ENCODE data around the gene FBXO42. TPM values are rescaled to one million over a fixed set of nuclear protein-coding genes. Genes with fewer than 3 reads are reported as not detected.

FBXO42 gene
- total and polyA plus RNA-seq, 2 of the 8 experiments (the other 6 are each of a cell fraction or from before 2014, with no cell fraction given) = 15.1 to 17.0 TPM

DNA sequence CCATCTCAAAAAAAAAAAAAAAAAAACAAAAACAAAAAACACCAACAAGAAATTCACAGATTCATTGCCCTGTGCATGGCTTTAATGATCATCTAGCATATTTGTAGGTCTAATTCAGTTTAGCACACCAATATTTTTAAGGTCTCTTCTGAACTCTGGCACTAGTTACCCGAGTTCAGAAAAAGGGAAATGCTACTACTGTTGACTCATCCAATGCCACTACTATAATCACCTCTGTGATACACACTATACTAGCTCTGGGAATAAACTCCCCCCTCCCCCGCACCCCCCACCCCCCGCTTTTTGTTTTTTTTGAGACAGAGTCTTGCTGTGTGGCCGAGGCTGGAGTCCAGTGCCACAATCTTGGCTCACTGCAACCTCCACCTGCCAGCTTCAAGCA, 55.6 kb downstream of the FBXO42 start:
- Histone ChIP-seq H3K4me2 (ENCODE audit: insufficient read depth in 1 of 2, low read depth in 2 of 2, low read length in 2 of 2) (no peak overlapping the region), H2BK5ac (ENCODE audit: low read depth, low read length) (no peak overlapping the region), H2AK5ac (ENCODE audit: low read depth, low read length) (no peak overlapping the region), H2AFZ (ENCODE audit: low read length) (no peak overlapping the region), H2BK20ac (ENCODE audit: low read length) (no peak overlapping the region), H3K4me1 (replicated peaks in 1 of 4; ENCODE audit: control insufficient read depth in 3 of 4, insufficient read depth in 4 of 4, low read length in 3 of 4) (peaks cover 0 to 3% (median 0%) of the 10 kb centered on the region in 4 experiments; a peak in 1 of 7 replicates), H2BK15ac (ENCODE audit: low read length) (no peak overlapping the region), H3K23me2 (ENCODE audit: low read depth, low read length) (no peaks in the 10 kb centered on the region), H2BK120ac (replicated peaks; ENCODE audit: low read depth, low read length) (no peak overlapping the region), H4K20me1 (replicated peaks in 1 of 2; ENCODE audit: control insufficient read depth in 1 of 2, insufficient read depth in 2 of 2, low read length in 2 of 2) (peaks cover 0 to 2% of the 10 kb centered on the region in 2 experiments), H4K8ac (ENCODE audit: extremely low read depth, insufficient read depth, low read length) (no peak overlapping the region), H4K5ac (ENCODE audit: insufficient read length, low read depth, low read length) (no peak overlapping the region), H3K56ac (replicated peaks; ENCODE audit: insufficient read length, low read depth, low read length) (no peak overlapping the region), H3K9me3 (ENCODE audit: insufficient read depth in 2 of 2, low read depth in 1 of 2, low read length in 1 of 2) (no peaks in the 10 kb centered on the region; a peak in 1 of 4 replicates), H3K4me3 (ENCODE audit: extremely low read depth in 1 of 4, insufficient read depth in 2 of 4, low read depth in 3 of 4, low read length in 4 of 4) (no peak overlapping the region), H2BK12ac (ENCODE audit: low read depth, low read length) (no peak overlapping the region), H3K36me3 (ENCODE audit: control insufficient read depth in 2 of 4, insufficient read depth in 4 of 4, low read length in 3 of 4) (peaks cover 0 to 16% (median 6%) of the 10 kb centered on the region in 4 experiments; a peak in 3 of 8 replicates), H3K4ac (replicated peaks; ENCODE audit: insufficient read length, low read depth, low read length) (no peak overlapping the region), H3K14ac (ENCODE audit: insufficient read length) (no peak overlapping the region), H3K27me3 (replicated peaks in 1 of 4; ENCODE audit: control insufficient read depth in 3 of 4, extremely low read depth in 1 of 4, insufficient read depth in 3 of 4, low read length in 3 of 4) (no peaks in the 10 kb centered on the region), H4K91ac (replicated peaks; ENCODE audit: insufficient read length, low read length) (no peak overlapping the region), H3K79me2 (ENCODE audit: control insufficient read depth in 1 of 2, insufficient read depth in 2 of 2, low read length in 2 of 2) (no peaks in the 10 kb centered on the region), H3K9ac (replicated peaks in 1 of 4; ENCODE audit: extremely low read depth in 1 of 4, low read depth in 3 of 4, low read length in 3 of 4) (no peak overlapping the region), H3K27ac (ENCODE audit: low read depth, low read length) (no peak overlapping the region), H3K79me1 (ENCODE audit: low read depth, low read length) (no peaks in the 10 kb centered on the region; the same call in 1 of the 2 replicates), H3K23ac (ENCODE audit: insufficient read length) (no peak overlapping the region), H3K18ac (ENCODE audit: extremely low read depth, low read length) (no peak overlapping the region)
- 73% methylated on average over 4 of the region's 4 CpGs; no CpG with 5 or more reads in 1 of the 2 experiments for WGBS, 2 experiments (ENCODE audit: extremely low coverage in 1 of 2, insufficient coverage in 1 of 2, insufficient read length in 1 of 2, insufficient replicate concordance in 2 of 2, low coverage in 1 of 2, low lambda C conversion rate in 2 of 2, missing lambda C conversion rate in 1 of 2)
- DNase-seq (ENCODE audit: low read depth in 1 of 2, low spot score in 2 of 2) (no peak), FAIRE-seq (no peak)
- ChIA-PET POLR2A (ENCODE audit: partially characterized antibody) (interaction anchor here (0.6 kb wide), 1 partner anchor 31 kb away, joined by 3 read pairs; no protein-coding TSS in a partner anchor), CTCF (ENCODE audit: partially characterized antibody) (interaction anchor here (1.9 kb wide), 1 partner anchor 18 kb away, joined by 5 read pairs; no protein-coding TSS in a partner anchor)
- TF ChIP-seq RNF2 (IDR thresholded peaks at IDR 0.05; ENCODE audit: borderline replicate concordance, low read depth, low read length, missing control alignments, poor library complexity, severe bottlenecking) (no peak), POU5F1 (IDR thresholded peaks at IDR 0.05; ENCODE audit: low read depth, low read length) (no peak), BCL11A (IDR thresholded peaks at IDR 0.05; ENCODE audit: low read depth in 2 of 2, low read length in 2 of 2) (no peak), KDM1A (IDR thresholded peaks at IDR 0.05; ENCODE audit: borderline replicate concordance, low read length) (no peak), EZH2 (IDR thresholded peaks at IDR 0.05; ENCODE audit: low read depth, low read length, severe bottlenecking) (no peak), SIN3A (conservative IDR thresholded peaks at IDR 0.05 in 1 of 2, IDR thresholded peaks at IDR 0.05 in 1 of 2; ENCODE audit: low read depth in 1 of 2, low read length in 2 of 2) (no peak), RXRA (IDR thresholded peaks at IDR 0.05; ENCODE audit: insufficient read depth, low read depth, low read length) (no peak)
